HG03565 (cell line): Measurements from ENCODE around the gene STX2.
"Not testable (repeated sequence)": the region's sequence is repeated elsewhere in the genome, so short reads cannot be mapped to it uniquely, and the experiment has no call there.

Source experiments
- ATAC-seq: cut with Tn5 transposase; IDR thresholded peaks from one replicate; pipeline ENCODE4 v1.9.1; 2021; ENCODE audit warnings: mild to moderate bottlenecking, moderate library complexity; ENCODE audit not compliant: unreplicated experiment

The STX2 gene

GRCh38 chr12:130803702-130804101 lies 35.3 kb downstream of the STX2 start:
- ATAC-seq: no peak

GRCh38 chr12:130800312-130800711 lies 38.7 kb downstream of the STX2 start:
- no peak for ATAC-seq

GRCh38 chr12:130799051-130799450 lies 40.0 kb downstream of the STX2 start:
- no peak for ATAC-seq

GRCh38 chr12:130796985-130797686 lies 41.9 kb downstream of the STX2 start:
- ATAC-seq: peak; percentile 84

- no peak for ATAC-seq
Measured at GRCh38 chr12:130795906-130796305, 43.1 kb downstream of the STX2 start.

GRCh38 chr12:130793554-130793849 lies 45.5 kb downstream of the STX2 start:
- no peak for ATAC-seq

GRCh38 chr12:130792821-130793553 lies 46.1 kb downstream of the STX2 start:
- no peak for ATAC-seq

- no peak for ATAC-seq
Measured at GRCh38 chr12:130791629-130792028, 47.4 kb downstream of the STX2 start.

- no peak for ATAC-seq
Measured at GRCh38 chr12:130788515-130788914, 50.5 kb downstream of the STX2 start.

GRCh38 chr12:130787445-130788410 lies 51.3 kb downstream of the STX2 start:
- no peak for ATAC-seq

GRCh38 chr12:130787041-130787440 lies 52.0 kb downstream of the STX2 start:
- no peak for ATAC-seq

GRCh38 chr12:130783110-130783715 lies 55.8 kb downstream of the STX2 start:
- ATAC-seq: no peak

- not testable (repeated sequence) for ATAC-seq
Measured at GRCh38 chr12:130782245-130782644, 56.8 kb downstream of the STX2 start.

GRCh38 chr12:130780880-130781575 lies 58.0 kb downstream of the STX2 start:
- ATAC-seq: no peak

GRCh38 chr12:130780325-130780724 lies 58.7 kb downstream of the STX2 start:
- ATAC-seq: no peak

- ATAC-seq: no peak
Measured at GRCh38 chr12:130778776-130779175, 60.3 kb downstream of the STX2 start.

- ATAC-seq: no peak
Measured at GRCh38 chr12:130776857-130777339, 62.2 kb downstream of the STX2 start.

- no peak for ATAC-seq
Measured at GRCh38 chr12:130775953-130776856, 62.8 kb downstream of the STX2 start.

GRCh38 chr12:130770413-130771028 lies 68.5 kb downstream of the STX2 start:
- ATAC-seq: no peak
